K562 (cell line): ENCODE results near the gene FGF11. TPM values are rescaled to one million over a fixed set of nuclear protein-coding genes. Genes with fewer than 3 reads are reported as not detected.

Experiments used
- ATAC-seq: fragments of 200-7000 bp; cut with Tn5 transposase; 3 replicates; pipeline ENCODE4 v1.9.1; 2020; ENCODE audit warnings: moderate library complexity
- BruUV-seq: library from RNA; stranded (reverse); fragments of 400-500 nt; replicated peaks from 2 replicates; lab custom pipeline; 2021; lab: Mats Ljungman, UMichigan
- CTCF ChIA-PET: fragments of 300-600 bp; formaldehyde crosslinking; extraction: SDS; loops from one replicate; lab custom pipeline; 2021; ENCODE audit warnings: low intra/inter-chr PET ratio; lab: Yijun Ruan, JAX
- POLR2A ChIA-PET: fragments of 300-600, 350-650 bp; sonication (Branson Sonifier 250); formaldehyde crosslinking; extraction: SDS; loops from one replicate; lab custom pipeline; 2021; ENCODE audit warnings: antibody characterized with exemption, inconsistent platforms; lab: Yijun Ruan, JAX
- DNase-seq, 4 experiments: peaks; one replicate each; pipeline versions ENCODE4 v3.0.0 to v3.0.0-alpha.2; 2011 to 2018; ENCODE audit warnings: low spot score in 3 of 4, mixed read lengths in 3 of 4; ENCODE audit errors: extremely low read depth in 1 of 4
- FAIRE-seq: peaks from 2 replicates; lab custom pipeline; 2011; peaks lifted over from hg19 to GRCh38; lab: Jason Lieb, UNC
- H2AFZ ChIP-seq: 2 replicates; pipeline ENCODE4 v1.6.0; 2011; ENCODE audit warnings: low read depth, low read length, control low read depth, inconsistent platforms
- H3K27ac ChIP-seq: fragments of 200-600 bp; 3 replicates; pipeline ENCODE4 v1.8.0; 2011; ENCODE audit warnings: low read depth, mild to moderate bottlenecking, control low read depth, inconsistent platforms, low read length, moderate library complexity, mixed read lengths; ENCODE audit errors: extremely low read depth
- H3K27me3 ChIP-seq, 2 experiments: fragments of 300-600 bp in 1 of 2; 2 replicates in 1 of 2; 3 replicates in 1 of 2; pipeline versions ENCODE4 v1.6.0 to v1.8.0; 2011; ENCODE audit warnings: inconsistent platforms in 2 of 2, low read length in 2 of 2, mild to moderate bottlenecking in 1 of 2, mixed read lengths in 1 of 2, moderate library complexity in 1 of 2; ENCODE audit not compliant: control insufficient read depth in 2 of 2, insufficient read depth in 2 of 2
- H3K36me3 ChIP-seq: fragments of 300-600 bp; 3 replicates; pipeline ENCODE4 v1.8.0; 2011; ENCODE audit warnings: mild to moderate bottlenecking, low read length, inconsistent platforms; ENCODE audit not compliant: control insufficient read depth, insufficient read depth
- H3K4me1 ChIP-seq, 2 experiments: fragments of 200-600 bp in 1 of 2; replicated peaks in 1 of 2; 2 replicates in 1 of 2; 3 replicates in 1 of 2; pipeline versions ENCODE4 v1.5.1 to v1.8.0; 2011; ENCODE audit warnings: inconsistent platforms in 2 of 2, low read length in 2 of 2, mild to moderate bottlenecking in 1 of 2, mixed read lengths in 1 of 2, moderate library complexity in 1 of 2; ENCODE audit not compliant: control insufficient read depth in 2 of 2, insufficient read depth in 2 of 2
- H3K4me2 ChIP-seq: 2 replicates; pipeline ENCODE4 v1.6.1; 2011; ENCODE audit warnings: low read length, control low read depth, inconsistent platforms, mixed read lengths; ENCODE audit not compliant: insufficient read depth
- H3K4me3 ChIP-seq: fragments of 200-600 bp; sonication (generic), shearing (Covaris generic); 2 replicates; pipeline ENCODE4 v1.5.1; 2016; ENCODE audit warnings: control low read depth, inconsistent platforms
- H3K79me2 ChIP-seq: fragments of 200-600 bp; 3 replicates; pipeline ENCODE4 v1.8.0; 2011; ENCODE audit warnings: low read length, inconsistent platforms; ENCODE audit not compliant: control insufficient read depth, insufficient read depth
- H3K9ac ChIP-seq, 2 experiments: 2 replicates each; pipeline versions ENCODE4 v1.6.0 to v1.6.1; 2011; ENCODE audit warnings: low read depth in 2 of 2, low read length in 2 of 2, control low read depth in 1 of 2, inconsistent platforms in 1 of 2, mild to moderate bottlenecking in 1 of 2, mixed read lengths in 1 of 2; ENCODE audit not compliant: insufficient read depth in 1 of 2
- H3K9me1 ChIP-seq: one replicate; pipeline ENCODE4 v1.6.0; 2011; ENCODE audit warnings: inconsistent platforms, mild to moderate bottlenecking, low read length, moderate library complexity; ENCODE audit not compliant: control insufficient read depth, insufficient read depth
- H3K9me3 ChIP-seq: replicated peaks from 2 replicates; pipeline ENCODE4 v1.5.1; 2011; ENCODE audit warnings: low read depth, low read length, inconsistent platforms; ENCODE audit not compliant: control insufficient read depth, insufficient read depth
- H4K20me1 ChIP-seq: replicated peaks from 2 replicates; pipeline ENCODE4 v1.6.1; 2011; ENCODE audit warnings: low read length, inconsistent platforms, mixed read lengths; ENCODE audit not compliant: control insufficient read depth, insufficient read depth
- CBFA2T2 ChIP-seq: fragments of 450-650 bp; conservative IDR thresholded peaks from 2 replicates; pipeline ENCODE4 v1.6.1; 2017; ENCODE audit warnings: mild to moderate bottlenecking
- CBX5 ChIP-seq: IDR thresholded peaks from 2 replicates; pipeline ENCODE4 v1.6.1; 2014; ENCODE audit warnings: low read depth, borderline replicate concordance
- HOXB6 ChIP-seq: fragments of 250-450 bp; sonication (Bioruptor Pico); IDR thresholded peaks from 2 replicates; pipeline ENCODE4 v1.5.1; 2022; ENCODE audit warnings: mild to moderate bottlenecking, borderline replicate concordance
- NFRKB ChIP-seq: fragments of 450-650 bp; IDR thresholded peaks from 2 replicates; pipeline ENCODE4 v1.6.1; 2016; ENCODE audit warnings: low read depth
- NUFIP1 ChIP-seq: fragments of 450-650 bp; IDR thresholded peaks from 2 replicates; pipeline ENCODE4 v1.6.1; 2018; ENCODE audit not compliant: partially characterized antibody
- PHF20 ChIP-seq: fragments of 450-650 bp; IDR thresholded peaks from 2 replicates; pipeline ENCODE4 v1.6.1; 2018; ENCODE audit not compliant: partially characterized antibody
- POLR3A ChIP-seq: IDR thresholded peaks from 2 replicates; pipeline ENCODE4 v1.6.1; 2011; ENCODE audit warnings: borderline replicate concordance, mild to moderate bottlenecking, moderate library complexity; ENCODE audit not compliant: insufficient read length, insufficient read depth; ENCODE audit errors: extremely low read depth
- PTTG1 ChIP-seq: fragments of 450-650 bp; IDR thresholded peaks from 2 replicates; pipeline ENCODE4 v1.6.1; 2016; ENCODE audit warnings: low read depth, mild to moderate bottlenecking, missing genetic modification characterization, missing compliant biosample characterization
- ZNF444 ChIP-seq: fragments of 250-450 bp; sonication (Bioruptor Pico); IDR thresholded peaks from 2 replicates; pipeline ENCODE4 v1.4.0; 2020; ENCODE audit warnings: mild to moderate bottlenecking, moderate library complexity
- WGBS: fragments of 100-300 bp; shearing (Covaris generic); methylation state at CpG from one replicate; pipeline ENCODE4 v1.1.6; 2016; ENCODE audit warnings: low coverage, mixed read lengths; ENCODE audit not compliant: insufficient coverage; ENCODE audit errors: missing lambda C conversion rate; 5-methylcytosine and 5-hydroxymethylcytosine counted together
- in situ Hi-C: fragments of 300-500 bp; cut with MboI; formaldehyde crosslinking; loops from 4 replicates; pipeline ENCODE4 v1.15.0; 2018; ENCODE audit warnings: inconsistent platforms, mixed read lengths
- intact Hi-C: fragments of 100-400 bp; cut with micrococcal nuclease; formaldehyde crosslinking; loops from 2 replicates; pipeline ENCODE4 v1.14.2; 2022
- polyA plus RNA-seq, 8 experiments: library from polyadenylated mRNA; depleted of rRNA in 4 of 8; stranded (reverse) in 5 of 8; unstranded in 3 of 8; fragments of >200 nt; fragmentation: Nextera tagmentation in 2 of 8; fragmentation: Illumina TruSeq in 1 of 8; extraction: Ambion mirVana in 2 of 8; extraction: Trizol in 1 of 8; gene quantifications; 2 replicates each; pipeline versions ENCODE4 v1.2.1 to v1.2.3, GENCODE V29; 2011 to 2014; ENCODE audit warnings: inconsistent platforms in 1 of 8, missing spikeins in 1 of 8
- total RNA-seq, 7 experiments: library from RNA; depleted of rRNA in 6 of 7; stranded (reverse); fragments of >200 nt in 6 of 7; fragmentation: Illumina TruSeq in 2 of 7; extraction: Trizol in 2 of 7; gene quantifications; 2 replicates each; pipeline versions ENCODE4 v1.2.1 to v1.2.3, GENCODE V29; 2011 to 2021; ENCODE audit warnings: low replicate concordance in 1 of 7
- TF ChIP-seq, protein P1 (sequence below): fragments of 250-450 bp; sonication (Bioruptor Pico); IDR thresholded peaks from 2 replicates; pipeline ENCODE4 v1.8.0; 2022; ENCODE audit warnings: moderate library complexity, mild to moderate bottlenecking, inconsistent platforms
- TF ChIP-seq, protein P2 (sequence below), 2 experiments: fragments of 450-650 bp in 1 of 2; sonication (generic) in 1 of 2; formaldehyde crosslinking in 1 of 2; IDR thresholded peaks in 1 of 2; conservative IDR thresholded peaks in 1 of 2; 2 replicates each; pipeline versions ENCODE4 v1.6.1 to v1.8.1; 2016 to 2023; ENCODE audit warnings: mild to moderate bottlenecking in 2 of 2, moderate library complexity in 2 of 2, inconsistent platforms in 1 of 2, missing genetic modification reagents in 1 of 2

Gene FGF11
- total and polyA plus RNA-seq, 9 of the 15 experiments (the other 6 are each of a cell fraction or from before 2014, with no cell fraction given): 1.2 to 7.5 (median 3.0) TPM

DNA sequence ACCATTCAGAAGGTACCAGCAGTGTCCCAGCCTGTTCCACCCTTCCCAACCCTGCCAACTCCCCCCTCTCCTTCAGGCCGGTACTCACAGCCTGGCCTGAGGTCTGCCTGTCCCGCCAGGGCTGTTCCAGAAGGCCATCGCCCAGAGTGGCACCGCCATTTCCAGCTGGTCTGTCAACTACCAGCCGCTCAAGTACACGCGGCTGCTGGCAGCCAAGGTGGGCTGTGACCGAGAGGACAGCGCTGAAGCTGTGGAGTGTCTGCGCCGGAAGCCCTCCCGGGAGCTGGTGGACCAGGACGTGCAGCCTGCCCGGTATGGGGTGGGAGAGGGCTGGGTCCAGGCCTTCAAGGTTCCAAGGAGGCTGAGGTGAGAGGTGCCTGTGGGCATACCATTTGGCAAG, 24.5 kb upstream of the FGF11 start (continued):
- no peak for TF ChIP-seq HOXB6 (CRISPR knock-in tag)
- TF ChIP-seq PHF20: no peak
- TF ChIP-seq, protein P1, sequence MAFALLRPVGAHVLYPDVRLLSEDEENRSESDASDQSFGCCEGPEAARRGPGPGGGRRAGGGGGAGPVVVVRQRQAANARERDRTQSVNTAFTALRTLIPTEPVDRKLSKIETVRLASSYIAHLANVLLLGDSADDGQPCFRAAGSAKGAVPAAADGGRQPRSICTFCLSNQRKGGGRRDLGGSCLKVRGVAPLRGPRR: no peak
- no peak for TF ChIP-seq NFRKB
- TF ChIP-seq CBFA2T2: no peak
- TF ChIP-seq POLR3A: no peak
- TF ChIP-seq ZNF444 (CRISPR knock-in tag): no peak

DNA sequence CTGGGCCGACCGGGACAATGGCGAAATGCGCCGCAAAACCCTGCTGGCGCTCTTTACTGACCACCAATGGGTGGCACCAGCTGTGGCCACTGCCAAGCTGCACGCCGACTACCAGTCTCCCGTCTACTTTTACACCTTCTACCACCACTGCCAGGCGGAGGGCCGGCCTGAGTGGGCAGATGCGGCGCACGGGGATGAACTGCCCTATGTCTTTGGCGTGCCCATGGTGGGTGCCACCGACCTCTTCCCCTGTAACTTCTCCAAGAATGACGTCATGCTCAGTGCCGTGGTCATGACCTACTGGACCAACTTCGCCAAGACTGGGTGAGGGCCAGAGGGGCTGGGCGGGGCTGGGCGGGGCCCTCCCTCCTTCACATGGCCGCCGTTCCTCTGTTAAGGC, 23.5 kb upstream of the FGF11 start:
- BruUV-seq: no TSS peak
- Histone ChIP-seq H3K27ac (no peak overlapping the region), H2AFZ (no peak overlapping the region), H3K4me1 (peaks cover 0 to 18% of the 10 kb centered on the region in 2 experiments; a peak in 2 of 5 replicates), H4K20me1 (no peaks in the 10 kb centered on the region), H3K4me2 (no peak overlapping the region), H3K9ac (no peak overlapping the region), H3K79me2 (no peaks in the 10 kb centered on the region), H3K4me3 (no peak overlapping the region), H3K27me3 (no peaks in the 10 kb centered on the region), H3K36me3 (no peaks in the 10 kb centered on the region), H3K9me3 (no peaks in the 10 kb centered on the region), H3K9me1 (no peaks in the 10 kb centered on the region)
- in situ Hi-C loops (no loop called here), intact Hi-C loops (no loop called here)
- TF ChIP-seq NUFIP1 (no peak), CBX5 (no peak), PTTG1 (no peak)
- TF ChIP-seq, protein P2, sequence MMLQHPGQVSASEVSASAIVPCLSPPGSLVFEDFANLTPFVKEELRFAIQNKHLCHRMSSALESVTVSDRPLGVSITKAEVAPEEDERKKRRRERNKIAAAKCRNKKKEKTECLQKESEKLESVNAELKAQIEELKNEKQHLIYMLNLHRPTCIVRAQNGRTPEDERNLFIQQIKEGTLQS (IDR thresholded peaks at IDR 0.05): peak; percentile 59
- TF ChIP-seq, protein P2 (CRISPR knock-in tag; conservative IDR thresholded peaks at IDR 0.05): no peak
- ChIA-PET CTCF (no interaction called here), POLR2A (no interaction called here)
- FAIRE-seq (no peak), DNase-seq (no peak), ATAC-seq (no peak)
- WGBS: 85% methylated on average over 15 of the region's 23 CpGs
